Small intestine (tissue), 7 donors: ENCODE results near the gene NGLY1. TPM values are rescaled to one million over a fixed set of nuclear protein-coding genes. Genes with fewer than 3 reads are reported as not detected.

Experiments used
- DNase-seq, 2 donors: peaks; one replicate each; pipeline versions ENCODE4 v3.0.0 to v3.0.0-alpha.2; 2013
- FAIRE-seq: peaks from 2 replicates; lab custom pipeline; 2012; peaks lifted over from hg19 to GRCh38; lab: Jason Lieb, UNC
- H3K27ac ChIP-seq, 3 donors: one replicate each; pipeline ENCODE4 v1.5.1; 2013; ENCODE audit warnings: low read length in 2 of 3, mild to moderate bottlenecking in 2 of 3, control low read depth in 1 of 3, inconsistent platforms in 1 of 3, low read depth in 1 of 3, moderate library complexity in 1 of 3
- H3K27me3 ChIP-seq, 3 donors: one replicate each; pipeline ENCODE4 v1.6.1; 2013; ENCODE audit warnings: low read length in 3 of 3, inconsistent platforms in 1 of 3; ENCODE audit not compliant: control insufficient read depth in 3 of 3, insufficient read depth in 3 of 3
- H3K36me3 ChIP-seq, 3 donors: one replicate each; pipeline ENCODE4 v1.6.1; 2013; ENCODE audit warnings: low read length in 3 of 3, inconsistent platforms in 1 of 3, low read depth in 1 of 3, mild to moderate bottlenecking in 1 of 3, moderate library complexity in 1 of 3; ENCODE audit not compliant: control insufficient read depth in 3 of 3, insufficient read depth in 2 of 3
- H3K4me1 ChIP-seq, 3 donors: one replicate each; pipeline ENCODE4 v1.6.1; 2013; ENCODE audit warnings: low read length in 2 of 3, inconsistent platforms in 1 of 3, low read depth in 1 of 3, mild to moderate bottlenecking in 1 of 3, moderate library complexity in 1 of 3; ENCODE audit not compliant: control insufficient read depth in 3 of 3, insufficient read depth in 2 of 3
- H3K4me3 ChIP-seq, 3 donors: one replicate each; pipeline ENCODE4 v1.5.1; 2013; ENCODE audit warnings: low read length in 3 of 3, control low read depth in 1 of 3, inconsistent platforms in 1 of 3, low read depth in 1 of 3, mild to moderate bottlenecking in 1 of 3, moderate library complexity in 1 of 3
- H3K9me3 ChIP-seq, 2 donors: one replicate each; pipeline ENCODE4 v1.6.1; 2013; ENCODE audit warnings: low read depth in 1 of 2, low read length in 1 of 2; ENCODE audit not compliant: control insufficient read depth in 2 of 2, insufficient read depth in 1 of 2
- WGBS, 3 donors: extraction: QIAGEN DNeasy Blood & Tissue Kit; methylation state at CpG; one replicate each; pipeline ENCODE4 v1.1.7; 2013; 5-methylcytosine and 5-hydroxymethylcytosine counted together
- polyA plus RNA-seq, 4 donors: library from polyadenylated mRNA; stranded (reverse) in 3 of 4; unstranded in 1 of 4; fragments of 200-250 nt in 3 of 4; fragments of 120-200 nt in 1 of 4; gene quantifications; one replicate each; pipeline versions ENCODE4 v1.2.1 to v1.2.3, GENCODE V29; 2013
- donor health status: healthy with polysubstance abuse.
- donor health status: control.
- donor health status: control.
- donor health status: Bipolar disorder and iron deficiency.
- donor health status: healthy.

The NGLY1 gene
- polyA plus RNA-seq, 4 donors: 22.0 to 40.5 (median 33.2) TPM

DNA sequence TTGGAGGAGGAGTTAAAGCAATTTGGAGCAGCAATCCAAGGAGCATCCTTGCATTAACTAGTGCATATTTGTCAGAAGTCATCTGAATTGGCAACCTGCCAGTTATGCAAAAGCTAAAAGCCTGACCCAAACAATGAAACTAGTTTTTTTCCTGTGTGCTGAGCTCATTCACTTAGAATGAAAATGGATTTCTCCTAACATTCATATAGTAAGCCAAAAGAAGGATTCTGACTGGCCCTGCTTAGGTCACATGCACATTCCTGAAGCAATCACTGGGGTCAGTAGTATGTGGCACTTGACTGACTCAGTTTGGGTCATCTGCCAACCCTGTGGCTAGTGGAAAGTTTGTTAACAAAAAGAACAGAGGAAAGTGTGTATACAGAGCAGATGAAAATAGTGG, 37.1 kb upstream of the NGLY1 start:
- H3K27ac ChIP-seq: no peak overlapping the region
- DNase-seq: peak in 1 of 2 donors; percentile 4

DNA sequence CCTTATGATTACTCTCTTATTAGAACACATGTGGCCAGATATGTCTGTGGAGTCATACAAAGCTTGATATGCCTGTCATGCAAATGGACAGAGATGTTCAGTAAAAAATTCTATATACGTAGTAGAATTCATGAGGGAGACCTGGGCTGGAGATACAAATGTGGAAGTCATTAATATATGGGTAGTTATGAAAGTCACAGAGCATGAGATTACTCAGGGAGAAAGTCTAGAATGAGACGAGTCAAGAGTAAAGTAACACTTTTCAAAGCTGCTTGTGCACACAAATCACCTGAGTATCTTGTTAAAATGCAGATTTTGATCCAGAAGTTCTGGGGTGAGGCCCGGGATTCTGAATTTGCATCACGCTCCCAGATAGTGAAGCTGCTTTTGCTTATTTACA, 35.1 kb upstream of the NGLY1 start:
- DNase-seq (peak in 1 of 2 donors; percentile 4), FAIRE-seq (no peak)
- Histone ChIP-seq H3K36me3 (no peaks in the 10 kb centered on the region), H3K4me3 (no peak overlapping the region), H3K4me1 (peaks cover 0 to 4% (median 4%) of the 10 kb centered on the region in 3 donors), H3K27me3 (peaks cover 0 to 4% (median 0%) of the 10 kb centered on the region in 3 donors), H3K9me3 (peaks cover 0 to 12% of the 10 kb centered on the region in 2 donors), H3K27ac (no peak overlapping the region)
- 48 to 78% (median 66%) methylated on average over 4 of the region's 4 CpGs for WGBS, 3 donors

More for the DNA sequence above, 37.1 kb upstream of the NGLY1 start:
- H3K27me3 ChIP-seq: peaks cover 0 to 4% (median 0%) of the 10 kb centered on the region in 3 donors
- H3K36me3 ChIP-seq: no peaks in the 10 kb centered on the region
- H3K4me3 ChIP-seq: no peak overlapping the region
- no peak for FAIRE-seq
- H3K9me3 ChIP-seq: peaks cover 0 to 10% of the 10 kb centered on the region in 2 donors
- H3K4me1 ChIP-seq: peaks cover 0 to 4% (median 4%) of the 10 kb centered on the region in 3 donors

DNA sequence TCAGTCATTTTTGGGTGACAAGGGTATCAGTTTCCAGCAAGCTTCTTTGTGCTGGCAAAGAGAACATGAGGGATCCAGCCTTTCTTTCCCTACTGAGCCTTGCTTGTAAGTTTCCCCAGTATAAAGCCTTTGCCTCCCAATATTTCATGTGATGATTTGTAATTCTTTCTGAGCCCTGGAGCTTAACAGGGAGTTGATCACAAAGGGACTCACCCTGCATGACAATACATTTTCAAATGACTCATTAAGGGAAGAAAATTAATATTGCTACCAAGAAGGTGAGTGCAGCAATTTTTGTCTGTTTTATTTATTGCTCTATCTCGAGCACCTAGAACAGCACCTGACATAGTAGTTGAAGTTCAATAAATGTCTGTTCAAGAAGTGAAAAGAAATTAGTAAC, 34.4 kb upstream of the NGLY1 start:
- peaks cover 0 to 4% (median 4%) of the 10 kb centered on the region in 3 donors for H3K4me1 ChIP-seq
- FAIRE-seq (no peak), DNase-seq (no peak)
- no peak overlapping the region for H3K27ac ChIP-seq
- 10 to 48% (median 13%) methylated on average over 1 of the region's 1 CpG for WGBS, 3 donors
- H3K4me3 ChIP-seq: no peak overlapping the region
- peaks cover 0 to 4% (median 0%) of the 10 kb centered on the region in 3 donors for H3K27me3 ChIP-seq
- no peaks in the 10 kb centered on the region for H3K36me3 ChIP-seq
- peaks cover 0 to 12% of the 10 kb centered on the region in 2 donors for H3K9me3 ChIP-seq

DNA sequence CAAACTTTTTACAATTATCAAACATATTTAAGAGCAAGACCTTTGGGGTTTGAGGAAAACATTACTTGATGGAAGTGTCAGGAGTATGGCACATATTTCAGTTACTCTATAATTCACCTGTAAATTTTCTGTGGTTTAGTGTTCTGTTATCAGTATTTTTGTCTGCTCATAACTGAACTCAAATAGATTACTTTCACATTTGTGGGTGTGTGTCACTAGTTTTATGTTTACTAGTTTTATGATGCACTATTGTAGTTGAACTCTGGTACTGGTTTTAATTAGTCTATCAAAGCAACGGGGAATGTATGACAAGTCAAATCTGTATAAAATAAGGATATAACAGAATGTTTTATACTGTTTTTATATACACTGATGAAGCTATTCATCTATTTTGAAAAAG, 33.9 kb upstream of the NGLY1 start:
- Histone ChIP-seq H3K36me3 (no peaks in the 10 kb centered on the region), H3K4me3 (no peak overlapping the region), H3K27ac (no peak overlapping the region), H3K27me3 (peaks cover 0 to 4% (median 0%) of the 10 kb centered on the region in 3 donors), H3K4me1 (peaks cover 0 to 4% (median 4%) of the 10 kb centered on the region in 3 donors), H3K9me3 (peaks cover 0 to 12% of the 10 kb centered on the region in 2 donors)
- DNase-seq (peak; percentile 25 to 60), FAIRE-seq (no peak)
- 6 to 36% (median 29%) methylated on average over 1 of the region's 1 CpG for WGBS, 3 donors

DNA sequence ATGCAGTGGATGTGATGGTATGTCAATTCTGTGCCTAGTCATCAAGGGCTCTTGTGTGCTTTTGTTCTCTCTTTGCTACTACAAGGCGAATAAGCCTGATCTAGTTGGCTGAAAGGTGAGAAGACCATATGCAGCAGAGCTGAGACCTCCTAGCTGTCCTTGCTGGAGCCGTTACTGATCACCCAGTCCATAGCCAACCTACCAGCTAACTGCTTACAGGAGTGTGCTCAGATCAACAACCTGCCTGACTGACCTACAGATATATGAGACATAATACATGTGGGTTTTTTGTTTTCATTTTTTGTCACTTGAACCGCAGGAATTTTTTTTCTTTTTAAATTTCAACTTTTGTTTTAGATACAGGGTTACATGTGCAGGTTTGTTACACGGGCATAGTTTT, 29.4 kb upstream of the NGLY1 start:
- 71 to 89% (median 84%) methylated on average over 4 of the region's 4 CpGs for WGBS, 3 donors
- FAIRE-seq (no peak), DNase-seq (no peak)
- no peak overlapping the region for H3K27ac ChIP-seq
- H3K36me3 ChIP-seq: no peaks in the 10 kb centered on the region
- peaks cover 0 to 6% (median 0%) of the 10 kb centered on the region in 3 donors for H3K27me3 ChIP-seq
- peaks cover 0 to 12% of the 10 kb centered on the region in 2 donors for H3K9me3 ChIP-seq
- peaks cover 0 to 4% (median 4%) of the 10 kb centered on the region in 3 donors for H3K4me1 ChIP-seq
- H3K4me3 ChIP-seq: no peak overlapping the region

DNA sequence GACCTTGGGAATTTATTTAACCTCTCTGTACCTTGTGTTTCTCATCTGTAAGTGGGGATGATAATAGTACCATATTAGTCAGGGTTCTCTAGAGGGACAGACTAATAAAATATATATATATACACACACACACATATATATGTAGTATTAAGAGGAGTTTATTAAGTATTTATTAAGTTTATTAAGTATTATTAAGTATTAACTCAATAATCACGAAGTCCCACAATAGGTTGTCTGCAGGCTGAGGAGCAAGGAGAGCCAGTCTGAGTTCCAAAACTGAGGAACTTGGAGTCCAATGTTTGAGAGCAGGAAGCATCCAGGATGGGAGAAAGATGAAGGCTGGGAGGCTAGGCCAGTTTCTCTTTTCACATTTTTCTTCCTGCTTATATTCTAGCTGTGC, 21.4 kb upstream of the NGLY1 start:
- Histone ChIP-seq H3K36me3 (no peaks in the 10 kb centered on the region), H3K4me3 (no peak overlapping the region), H3K27me3 (peaks cover 0 to 2% (median 0%) of the 10 kb centered on the region in 3 donors), H3K27ac (no peak overlapping the region), H3K4me1 (no peaks in the 10 kb centered on the region), H3K9me3 (no peaks in the 10 kb centered on the region)
- WGBS, 3 donors: 73 to 91% (median 81%) methylated on average over 1 of the region's 1 CpG
- DNase-seq (no peak), FAIRE-seq (no peak)

DNA sequence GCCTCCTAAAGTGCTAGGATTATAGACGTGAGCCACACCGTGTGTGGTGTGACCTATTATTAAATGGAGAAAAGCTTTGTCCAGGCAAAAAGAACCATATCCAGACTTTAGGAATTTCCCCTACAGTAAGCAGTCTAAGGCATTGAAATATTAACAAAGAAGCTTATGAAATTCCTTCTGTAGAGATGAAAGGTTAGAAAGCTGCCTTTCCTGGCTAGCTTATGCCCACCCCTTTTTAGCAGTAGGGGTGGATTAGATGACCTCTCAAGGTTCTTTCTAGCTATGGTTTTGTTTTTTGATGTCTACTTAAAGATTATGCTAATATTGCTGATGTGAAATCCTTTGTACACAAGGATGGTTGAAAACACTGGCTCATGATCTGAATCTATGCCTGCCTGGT, 20.6 kb upstream of the NGLY1 start:
- H3K27ac ChIP-seq: no peak overlapping the region
- H3K4me1 ChIP-seq: no peaks in the 10 kb centered on the region
- DNase-seq (no peak), FAIRE-seq (no peak)
- H3K9me3 ChIP-seq: no peaks in the 10 kb centered on the region
- H3K36me3 ChIP-seq: no peaks in the 10 kb centered on the region
- no peaks in the 10 kb centered on the region for H3K27me3 ChIP-seq
- WGBS, 3 donors: 78 to 88% (median 78%) methylated on average over 2 of the region's 2 CpGs
- no peak overlapping the region for H3K4me3 ChIP-seq

DNA sequence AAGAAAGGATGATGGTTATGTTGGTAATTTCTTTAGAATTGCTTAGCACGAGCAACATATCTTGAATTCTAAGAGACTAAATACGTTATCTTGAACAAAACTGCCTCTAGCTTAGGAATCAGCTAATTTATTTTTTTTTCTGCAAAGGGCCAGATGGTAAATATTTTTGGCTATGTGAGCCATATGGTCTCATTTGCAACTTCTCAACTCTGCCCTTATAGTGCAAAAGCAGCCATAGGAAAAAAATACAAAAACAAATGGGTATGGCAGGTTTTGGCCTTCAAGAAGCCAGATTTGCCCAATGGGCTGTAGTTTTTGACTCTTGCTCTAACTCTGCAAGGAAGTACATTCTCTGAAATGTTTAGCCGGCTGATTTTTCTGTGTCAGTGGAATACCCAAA, 18.5 kb upstream of the NGLY1 start:
- DNase-seq (no peak), FAIRE-seq (no peak)
- Histone ChIP-seq H3K4me1 (no peaks in the 10 kb centered on the region), H3K4me3 (no peak overlapping the region), H3K9me3 (no peaks in the 10 kb centered on the region), H3K36me3 (no peaks in the 10 kb centered on the region), H3K27ac (no peak overlapping the region), H3K27me3 (no peaks in the 10 kb centered on the region)
- 85 to 95% (median 92%) methylated on average over 3 of the region's 3 CpGs for WGBS, 3 donors
